ENCODE results near the gene PCBP4. TPM values are rescaled to one million over a fixed set of nuclear protein-coding genes. Genes with fewer than 3 reads are reported as not detected.

The PCBP4 gene
- total RNA-seq, 1 donor from 2014 or later = 120 TPM

- no peak overlapping the region for H3K4me3 ChIP-seq (ENCODE audit: low read depth, low read length)
- TF ChIP-seq CTCF (conservative IDR thresholded peaks at IDR 0.05; ENCODE audit: low read depth, low read length) = no peak
- no peak for DNase-seq (ENCODE audit: low read depth)
Observed at GRCh38 chr3:51928438-51928837, 38.8 kb downstream of the PCBP4 start.

GRCh38 chr3:51927061-51927977, 39.9 kb downstream of the PCBP4 start:
- H3K4me3 ChIP-seq (ENCODE audit: low read depth, low read length) = no peak overlapping the region
- TF ChIP-seq CTCF (conservative IDR thresholded peaks at IDR 0.05; ENCODE audit: low read depth, low read length) = no peak
- DNase-seq (ENCODE audit: low read depth) = no peak

- no peak for DNase-seq (ENCODE audit: low read depth)
- no peak overlapping the region for H3K4me3 ChIP-seq (ENCODE audit: low read depth, low read length)
- no peak for TF ChIP-seq CTCF (conservative IDR thresholded peaks at IDR 0.05; ENCODE audit: low read depth, low read length)
Observed at GRCh38 chr3:51921081-51921578, 46.1 kb downstream of the PCBP4 start.

- TF ChIP-seq CTCF (conservative IDR thresholded peaks at IDR 0.05; ENCODE audit: low read depth, low read length) = no peak
- DNase-seq (ENCODE audit: low read depth) = no peak
- no peak overlapping the region for H3K4me3 ChIP-seq (ENCODE audit: low read depth, low read length)
Observed at GRCh38 chr3:51916418-51916817, 50.8 kb downstream of the PCBP4 start.

GRCh38 chr3:51908026-51908425, 59.2 kb downstream of the PCBP4 start:
- no peak for DNase-seq (ENCODE audit: low read depth)
- no peak for TF ChIP-seq CTCF (conservative IDR thresholded peaks at IDR 0.05; ENCODE audit: low read depth, low read length)
- no peak overlapping the region for H3K4me3 ChIP-seq (ENCODE audit: low read depth, low read length)

Other genes starting within 250 kb of the PCBP4 start
- gene IQCF6, start 188.2 kb downstream of the PCBP4 start, total RNA-seq = not detected in 2 replicates
- not detected in 2 replicates for gene IQCF2, start 105.8 kb downstream of the PCBP4 start, total RNA-seq
- not detected in 2 replicates for gene IQCF5, start 91.9 kb downstream of the PCBP4 start, total RNA-seq
- not detected in 2 replicates for gene IQCF1, start 64.1 kb downstream of the PCBP4 start, total RNA-seq
- 28.0 and 56.8 TPM in 2 replicates for gene RRP9, start 25.6 kb downstream of the PCBP4 start, total RNA-seq
- gene PARP3, start 25.1 kb downstream of the PCBP4 start, total RNA-seq = 15.4 and 18.8 TPM in 2 replicates
- not detected in 2 replicates for gene GPR62, start 12.1 kb downstream of the PCBP4 start, total RNA-seq
- 29.1 and 39.1 TPM in 2 replicates for gene ABHD14B, start 6.6 kb upstream of the PCBP4 start, total RNA-seq
- 13.8 and 18.9 TPM in 2 replicates for gene ABHD14A, start 7.6 kb upstream of the PCBP4 start, total RNA-seq
- 85.7 and 95.8 TPM in 2 replicates for gene ACY1, start 16.1 kb upstream of the PCBP4 start, total RNA-seq
- gene RPL29, start 28.4 kb upstream of the PCBP4 start, total RNA-seq = 1,795 and 2,087 TPM in 2 replicates
- 23.7 and 25.9 TPM in 2 replicates for gene DUSP7, start 89.1 kb upstream of the PCBP4 start, total RNA-seq
- 15.7 and 35.6 TPM in 2 replicates for gene POC1A, start 187.0 kb upstream of the PCBP4 start, total RNA-seq
- gene ALAS1, start 230.7 kb upstream of the PCBP4 start, total RNA-seq = 56.3 and 71.5 TPM in 2 replicates

Data from epithelial cell of proximal tubule (primary cell).